ENCODE measurements around the gene MEGF8. TPM values are rescaled to one million over a fixed set of nuclear protein-coding genes. Genes with fewer than 3 reads are reported as not detected.
"Not testable (repeated sequence)": the region's sequence is repeated elsewhere in the genome, so short reads cannot be mapped to it uniquely, and the experiment has no call there.

The MEGF8 gene
- total and polyA plus RNA-seq, 12 donors: 10.2 to 44.6 (median 40.2) TPM

DNA sequence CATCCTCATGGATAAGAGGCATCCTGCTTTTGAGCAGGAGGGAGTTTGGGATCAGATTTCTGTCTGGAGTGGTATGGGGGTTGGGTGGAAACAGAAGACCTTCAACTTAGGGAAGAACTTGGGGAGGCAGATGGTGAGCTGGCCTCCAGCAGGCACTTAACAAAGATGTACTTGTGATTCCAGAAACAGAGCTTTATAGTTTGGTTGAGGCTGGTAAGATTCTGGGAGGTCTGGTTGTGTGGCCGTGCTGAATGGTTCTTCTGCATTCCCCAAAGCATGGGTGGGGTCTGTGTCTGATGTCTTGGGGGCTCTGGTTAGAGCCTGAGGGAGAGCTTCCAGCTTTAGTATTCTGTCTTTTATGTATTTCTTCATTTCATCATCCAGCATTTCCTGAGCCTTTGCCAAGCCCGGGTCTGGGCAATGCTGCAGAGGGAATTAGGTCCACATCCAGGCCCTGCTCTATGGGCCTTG, 4.8 kb downstream of the MEGF8 start:
- WGBS, 2 donors: 57 to 62% methylated on average over 2 of the region's 2 CpGs
- H3K4me1 ChIP-seq: peaks cover 3 to 34% (median 18%) of the 10 kb centered on the region in 9 donors
- intact Hi-C loops (cut with DNase I): no loop called here

DNA sequence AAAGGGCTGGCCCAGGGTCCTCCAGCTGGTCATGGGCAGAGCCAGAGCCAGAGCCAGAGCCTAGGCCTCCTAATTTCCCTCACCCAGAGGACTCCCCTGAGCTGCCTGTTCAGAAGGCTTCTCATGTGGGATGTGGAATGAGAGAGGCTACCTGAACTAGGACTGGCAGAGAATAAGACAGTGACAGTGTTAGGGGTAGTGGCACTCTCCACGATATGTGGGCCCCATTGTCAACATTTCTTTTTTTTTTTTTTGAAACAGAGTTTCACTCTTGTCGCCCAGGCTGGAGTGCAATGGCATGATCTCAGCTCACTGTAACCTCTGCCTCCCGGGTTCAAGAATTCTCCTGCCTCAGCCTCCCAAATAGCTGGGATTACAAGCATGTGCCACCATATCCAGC, 5.9 kb downstream of the MEGF8 start:
- Histone ChIP-seq H3K36me3 (peaks cover 0 to 29% (median 0%) of the 10 kb centered on the region in 9 donors), H3K4me1 (peaks cover 1 to 29% (median 15%) of the 10 kb centered on the region in 9 donors)
- DNase-seq; H3K27ac ChIP-seq; intact Hi-C loops (cut with DNase I); H3K4me3 ChIP-seq; H3K27me3 ChIP-seq; H3K9me3 ChIP-seq; ATAC-seq: not testable (repeated sequence)
- 87 to 91% methylated on average over 3 of the region's 3 CpGs for WGBS, 2 donors

More for the DNA sequence above, 4.8 kb downstream of the MEGF8 start:
- Histone ChIP-seq H3K9me3 (no peaks in the 10 kb centered on the region), H3K4me3 (no peak overlapping the region), H3K27ac (no peak overlapping the region), H3K27me3 (no peaks in the 10 kb centered on the region), H3K36me3 (peaks cover 0 to 18% (median 0%) of the 10 kb centered on the region in 9 donors)
- DNase-seq (no peak), ATAC-seq (no peak)
- TF ChIP-seq, protein P1, sequence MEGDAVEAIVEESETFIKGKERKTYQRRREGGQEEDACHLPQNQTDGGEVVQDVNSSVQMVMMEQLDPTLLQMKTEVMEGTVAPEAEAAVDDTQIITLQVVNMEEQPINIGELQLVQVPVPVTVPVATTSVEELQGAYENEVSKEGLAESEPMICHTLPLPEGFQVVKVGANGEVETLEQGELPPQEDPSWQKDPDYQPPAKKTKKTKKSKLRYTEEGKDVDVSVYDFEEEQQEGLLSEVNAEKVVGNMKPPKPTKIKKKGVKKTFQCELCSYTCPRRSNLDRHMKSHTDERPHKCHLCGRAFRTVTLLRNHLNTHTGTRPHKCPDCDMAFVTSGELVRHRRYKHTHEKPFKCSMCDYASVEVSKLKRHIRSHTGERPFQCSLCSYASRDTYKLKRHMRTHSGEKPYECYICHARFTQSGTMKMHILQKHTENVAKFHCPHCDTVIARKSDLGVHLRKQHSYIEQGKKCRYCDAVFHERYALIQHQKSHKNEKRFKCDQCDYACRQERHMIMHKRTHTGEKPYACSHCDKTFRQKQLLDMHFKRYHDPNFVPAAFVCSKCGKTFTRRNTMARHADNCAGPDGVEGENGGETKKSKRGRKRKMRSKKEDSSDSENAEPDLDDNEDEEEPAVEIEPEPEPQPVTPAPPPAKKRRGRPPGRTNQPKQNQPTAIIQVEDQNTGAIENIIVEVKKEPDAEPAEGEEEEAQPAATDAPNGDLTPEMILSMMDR (IDR thresholded peaks at IDR 0.05): no peak

DNA sequence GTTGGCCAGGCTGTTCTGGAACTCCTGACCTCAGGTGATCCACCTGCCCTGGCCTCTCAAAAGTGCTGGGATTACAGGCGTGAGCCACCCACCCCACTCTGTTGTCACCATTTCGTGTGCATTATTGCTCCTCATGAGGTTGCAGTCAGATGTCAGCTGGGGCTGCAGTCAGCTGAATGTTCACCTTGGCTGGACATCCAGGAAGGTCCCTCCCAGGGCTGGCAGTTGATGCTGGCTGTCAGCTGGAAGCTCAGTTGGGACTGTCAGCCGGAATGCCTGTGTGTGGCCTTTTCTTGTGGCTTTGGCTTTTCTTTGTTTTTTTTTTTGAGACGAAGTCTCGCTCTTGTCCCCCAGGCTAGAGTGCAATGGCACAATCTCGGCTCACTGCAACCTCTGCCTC, 6.6 kb downstream of the MEGF8 start:
- TF ChIP-seq, protein P1 (IDR thresholded peaks at IDR 0.05): no peak
- Histone ChIP-seq H3K27me3 (no peaks in the 10 kb centered on the region), H3K36me3 (peaks cover 0 to 36% (median 0%) of the 10 kb centered on the region in 9 donors), H3K27ac (no peak overlapping the region), H3K9me3 (no peaks in the 10 kb centered on the region), H3K4me3 (no peak overlapping the region), H3K4me1 (peaks cover 0 to 22% (median 7%) of the 10 kb centered on the region in 9 donors)
- DNase-seq (no peak), ATAC-seq (peak in 5 of 8 donors; percentile 38 to 74 (median 53))
- intact Hi-C loops (cut with DNase I): no loop called here
- WGBS, 2 donors: 79 to 84% methylated on average over 5 to 6 of the region's 6 CpGs

DNA sequence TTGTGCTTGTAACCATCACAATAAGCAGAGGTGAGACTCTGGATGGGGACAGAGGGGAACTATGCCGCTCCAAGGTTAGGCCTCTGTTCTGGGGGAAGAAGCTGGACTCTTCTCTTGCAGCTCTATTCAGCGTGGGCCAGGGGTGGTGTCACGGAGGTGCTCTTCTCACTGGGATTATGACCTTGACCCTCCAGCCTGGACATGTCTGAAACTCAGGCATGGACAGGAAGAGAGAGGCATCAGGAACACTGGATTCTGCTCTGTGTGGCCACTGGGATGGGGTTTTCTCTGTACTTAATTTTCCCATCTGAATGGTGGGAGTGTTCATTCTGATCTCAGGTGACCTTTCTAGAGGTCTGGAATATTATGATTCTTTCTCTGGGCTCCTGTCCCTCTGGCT, 7.6 kb downstream of the MEGF8 start:
- WGBS, 2 donors: 87 to 89% methylated on average over 3 of the region's 3 CpGs
- H3K27me3 ChIP-seq: no peaks in the 10 kb centered on the region
- H3K36me3 ChIP-seq: peaks cover 0 to 46% (median 0%) of the 10 kb centered on the region in 9 donors
- H3K4me3 ChIP-seq: no peak overlapping the region
- no peak overlapping the region for H3K27ac ChIP-seq
- DNase-seq (no peak), ATAC-seq (no peak)
- H3K9me3 ChIP-seq: no peaks in the 10 kb centered on the region
- H3K4me1 ChIP-seq: peaks cover 0 to 13% (median 0%) of the 10 kb centered on the region in 9 donors
- TF ChIP-seq, protein P1 (IDR thresholded peaks at IDR 0.05): no peak
- intact Hi-C loops (cut with DNase I): no loop called here

DNA sequence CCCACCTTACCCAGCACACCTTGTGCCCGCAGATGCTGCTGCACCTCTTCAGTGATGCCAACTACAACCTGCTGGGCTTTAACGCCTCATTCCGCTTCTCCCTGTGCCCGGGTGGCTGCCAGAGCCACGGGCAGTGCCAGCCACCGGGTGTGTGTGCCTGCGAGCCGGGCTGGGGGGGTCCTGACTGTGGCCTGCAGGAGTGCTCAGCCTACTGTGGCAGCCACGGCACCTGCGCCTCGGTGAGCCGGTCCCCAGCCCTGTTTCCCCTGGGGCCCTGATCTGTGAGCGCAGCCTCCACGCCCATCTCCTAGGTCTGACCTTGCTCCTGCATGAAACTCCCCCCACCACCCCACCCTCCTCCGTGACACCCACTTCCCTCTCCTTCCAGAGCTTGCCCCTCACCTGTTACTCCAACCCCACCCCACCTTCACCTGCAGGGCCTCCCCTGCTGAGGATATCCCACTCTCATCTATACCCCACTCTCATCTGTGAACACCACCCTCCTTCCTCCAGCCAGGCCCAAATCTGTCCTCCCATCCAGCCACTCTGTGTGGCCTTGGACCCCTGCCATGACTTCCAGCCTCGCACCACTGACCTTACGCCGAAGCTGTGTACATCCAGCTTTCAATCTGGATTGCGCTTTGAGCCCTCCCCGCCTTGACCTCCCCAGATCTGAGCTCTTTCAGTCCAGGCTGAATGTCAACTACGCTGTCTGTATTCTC, 8.7 kb downstream of the MEGF8 start:
- WGBS, 2 donors: 88 to 90% methylated on average over 20 to 21 of the region's 21 CpGs
- DNase-seq (no peak), ATAC-seq (no peak)
- H3K27ac ChIP-seq: no peak overlapping the region
- intact Hi-C loops (cut with DNase I): no loop called here
- H3K4me1 ChIP-seq: peaks cover 0 to 10% (median 0%) of the 10 kb centered on the region in 9 donors
- no peaks in the 10 kb centered on the region for H3K9me3 ChIP-seq
- no peak overlapping the region for H3K4me3 ChIP-seq
- peaks cover 0 to 54% (median 0%) of the 10 kb centered on the region in 9 donors for H3K36me3 ChIP-seq
- no peaks in the 10 kb centered on the region for H3K27me3 ChIP-seq
- TF ChIP-seq, protein P1 (IDR thresholded peaks at IDR 0.05): no peak
